Right lung (tissue), 5 donors: ENCODE results near the gene MTM1. TPM values are rescaled to one million over a fixed set of nuclear protein-coding genes. Genes with fewer than 3 reads are reported as not detected.

Experiments used
- DNase-seq, 2 donors: peaks; one replicate each; pipeline ENCODE4 v3.0.0-alpha.2; 2013
- polyA plus RNA-seq, 5 donors: library from polyadenylated mRNA; unstranded; fragments of 120-200 nt; gene quantifications; one replicate each; pipeline versions ENCODE4 v1.2.1 to v1.2.3, GENCODE V29; 2013; ENCODE audit warnings: inconsistent platforms in 1 of 5, low replicate concordance in 1 of 5; ENCODE audit not compliant: insufficient read length in 5 of 5, insufficient read depth in 1 of 5

The MTM1 gene
- polyA plus RNA-seq, 5 donors, result 9.5 to 14.9 (median 14.5) TPM

GRCh38 chrX:150663073-150663472 is 94.7 kb downstream of the MTM1 start:
- DNase-seq, result no peak

DNA sequence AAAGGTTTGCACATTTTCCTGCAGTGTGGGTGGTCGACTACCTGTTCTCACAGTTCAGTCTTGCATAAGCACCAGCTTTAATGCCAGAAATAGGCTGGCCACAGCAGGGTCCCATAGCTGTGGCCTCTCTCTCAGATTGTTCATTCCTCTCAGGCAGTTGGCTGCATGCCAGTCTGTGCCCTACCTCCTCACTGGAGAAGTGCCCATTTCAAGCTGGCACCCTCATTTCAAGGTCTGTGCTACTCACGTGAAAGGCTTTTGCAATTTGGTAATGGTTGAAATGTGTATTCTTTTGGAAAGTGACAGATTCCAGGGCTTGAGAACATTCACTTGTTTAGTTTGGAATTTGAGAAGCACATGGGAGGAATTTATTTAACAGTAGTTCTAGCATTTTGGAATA is 95.9 kb downstream of the MTM1 start:
- peak in 1 of 2 donors; percentile 11 for DNase-seq

- DNase-seq, result no peak
Observed at GRCh38 chrX:150676221-150676620, 107.8 kb downstream of the MTM1 start.

DNA sequence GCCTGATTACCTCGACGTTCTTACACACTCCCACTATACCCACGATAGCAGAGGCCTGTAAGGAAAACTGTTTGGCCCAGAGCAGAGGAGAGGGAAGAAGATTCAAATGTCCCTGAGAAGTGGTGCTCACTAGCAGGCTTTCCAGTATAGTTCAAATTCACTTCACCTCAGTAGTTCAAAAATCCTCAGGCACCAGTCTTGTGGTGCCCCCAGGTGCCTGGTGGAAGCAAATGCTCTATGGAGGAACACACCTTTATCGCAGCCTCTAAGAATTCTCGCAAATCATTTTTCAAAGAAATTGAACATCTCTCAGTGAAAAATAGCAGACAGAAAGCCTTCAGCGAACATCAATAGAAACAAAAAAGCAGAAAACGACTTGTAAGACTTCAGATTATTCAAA is 112.6 kb downstream of the MTM1 start:
- no peak for DNase-seq

DNA sequence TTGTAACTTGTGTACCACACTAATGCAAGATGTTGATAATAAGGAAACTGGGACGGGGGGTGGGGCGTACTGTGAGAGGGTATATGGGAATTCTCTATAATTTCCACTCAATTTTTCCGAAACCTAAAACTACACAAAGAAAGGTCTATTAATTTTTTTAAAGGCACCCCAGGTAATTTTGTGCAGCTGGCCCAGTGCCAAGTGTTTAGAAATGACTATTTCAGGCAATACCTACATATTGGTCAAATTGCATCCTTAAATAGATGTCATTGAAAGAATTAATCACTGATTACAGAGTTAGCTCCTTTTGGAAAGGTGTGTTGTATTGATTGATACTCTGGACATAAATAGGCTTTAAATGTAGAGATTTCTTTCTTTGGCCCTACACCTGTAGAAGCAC is 114.7 kb downstream of the MTM1 start:
- DNase-seq, result no peak

- no peak for DNase-seq
Observed at GRCh38 chrX:150683536-150684146, 115.2 kb downstream of the MTM1 start.

- no peak for DNase-seq
Observed at GRCh38 chrX:150688911-150689451, 120.6 kb downstream of the MTM1 start.

DNA sequence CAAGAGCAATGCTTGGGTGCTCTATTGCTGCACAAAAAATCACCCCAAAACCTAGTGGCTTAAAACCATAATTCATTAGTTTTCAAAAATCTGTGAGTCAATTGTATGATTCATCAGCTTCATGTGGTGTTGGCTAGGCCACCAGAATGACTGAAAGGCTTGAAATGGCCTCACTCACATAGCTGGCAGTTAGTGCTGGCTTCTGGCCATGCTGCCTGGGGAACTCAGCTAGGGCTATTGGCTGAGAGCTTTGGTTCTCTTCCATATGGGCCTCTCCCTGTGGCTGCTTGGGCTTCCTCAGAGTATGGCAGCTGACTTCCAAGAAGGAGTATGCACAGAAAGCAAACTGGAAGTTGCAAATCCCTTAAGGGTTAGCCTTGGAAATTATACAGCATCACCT is 121.7 kb downstream of the MTM1 start:
- DNase-seq, result no peak

- DNase-seq, result no peak
Observed at GRCh38 chrX:150692296-150692695, 123.9 kb downstream of the MTM1 start.

- DNase-seq, result no peak
Observed at GRCh38 chrX:150692831-150693724, 124.7 kb downstream of the MTM1 start, which contains the start of gene MTMR1. MTMR1 (plus strand) TSS chrX:150693396; CDS start chrX:150693531, 135 bp downstream.

DNA sequence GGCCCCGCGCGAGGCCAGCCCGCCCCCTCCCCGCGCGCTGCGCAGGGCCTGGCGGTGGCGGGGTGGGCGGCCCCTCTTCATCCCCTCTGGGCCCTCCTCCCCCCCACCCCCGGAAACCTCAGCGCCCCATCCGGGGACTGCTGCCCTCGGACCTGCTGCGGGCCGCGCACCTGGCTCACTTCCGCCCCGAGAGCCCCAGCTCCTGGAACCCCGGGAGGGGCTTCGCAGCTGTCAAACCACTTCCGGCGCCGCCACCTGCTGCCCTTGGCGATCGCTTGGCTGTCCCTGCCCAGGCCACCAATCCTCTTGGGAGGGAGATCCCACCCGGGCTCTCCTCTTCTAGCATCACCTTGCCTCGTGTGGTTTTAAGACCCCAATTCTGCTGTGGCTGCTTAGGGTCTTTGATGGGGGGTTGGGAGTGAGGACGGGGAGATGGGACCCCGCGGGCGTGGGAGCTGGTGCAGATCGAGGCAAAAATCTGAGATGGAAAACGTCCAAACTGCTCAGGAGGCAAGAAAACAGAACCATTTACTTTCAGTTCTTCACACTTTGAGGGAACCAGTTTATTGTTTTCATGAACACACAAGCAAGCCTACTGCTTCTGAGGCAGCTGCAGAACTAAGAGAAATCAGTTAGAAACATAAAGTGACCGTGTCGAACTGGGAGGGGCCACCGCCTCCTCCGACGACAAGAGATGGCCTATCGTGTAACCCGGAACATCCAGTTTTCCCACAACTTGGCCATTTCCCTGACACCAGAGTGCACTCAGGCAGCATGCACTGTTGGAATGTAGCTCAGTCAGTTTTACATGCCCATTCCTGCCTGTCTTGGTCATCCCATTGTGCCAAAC is 125.5 kb downstream of the MTM1 start:
- no peak for DNase-seq

DNA sequence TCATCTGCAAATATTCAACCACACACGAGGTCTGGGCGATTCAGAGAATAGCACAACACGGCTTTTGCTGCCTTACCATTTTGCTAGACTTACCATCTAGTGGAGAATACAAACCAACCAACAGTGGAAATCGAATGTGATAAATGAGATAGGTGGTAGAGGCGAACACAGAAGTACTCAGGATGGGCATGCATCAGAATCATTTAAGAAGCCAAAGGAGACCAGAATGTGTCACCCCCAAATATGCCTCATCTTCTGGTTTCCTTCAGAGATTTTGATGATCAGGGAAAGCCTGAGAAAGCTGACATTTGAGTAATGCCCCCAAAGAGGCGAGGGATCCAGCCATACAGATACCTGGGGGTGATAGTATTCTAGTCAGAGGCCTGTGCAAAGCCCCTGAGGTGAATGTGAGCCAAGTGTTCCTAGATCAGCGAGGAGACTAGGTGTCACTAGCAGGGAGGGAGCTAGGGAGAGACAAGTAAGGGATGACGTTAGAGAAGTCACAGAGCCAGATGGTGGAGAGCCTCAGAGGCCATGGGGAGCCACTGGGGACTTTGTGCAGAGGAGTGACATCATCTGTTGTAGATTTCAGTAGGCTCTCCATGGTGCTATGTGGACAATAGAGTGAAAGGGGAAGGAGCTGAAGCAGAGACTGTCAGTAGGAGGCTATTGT is 126.5 kb downstream of the MTM1 start:
- DNase-seq, result no peak

- no peak for DNase-seq
Observed at GRCh38 chrX:150696331-150696730, 127.9 kb downstream of the MTM1 start.

DNA sequence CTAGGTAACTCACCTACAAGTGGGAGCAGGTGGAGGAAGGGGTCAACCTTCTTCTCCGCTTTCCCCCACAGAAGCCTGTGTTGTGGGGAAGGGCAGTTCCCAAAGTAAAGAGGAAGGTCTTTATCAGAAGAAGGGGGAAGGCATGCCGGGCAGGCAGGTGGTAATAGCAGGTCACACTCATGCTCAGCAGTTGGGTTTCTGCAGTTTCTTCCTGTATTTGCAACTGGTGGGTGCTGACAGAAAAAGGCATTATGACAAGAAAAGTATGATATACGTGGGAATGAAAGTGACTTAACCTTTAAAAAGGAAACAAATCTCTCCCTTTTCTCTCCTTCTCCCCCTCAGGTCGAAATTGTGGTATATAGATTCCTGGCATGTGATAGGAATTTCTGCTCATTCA is 128.4 kb downstream of the MTM1 start:
- DNase-seq, result no peak

GRCh38 chrX:150697641-150698040 is 129.2 kb downstream of the MTM1 start:
- no peak for DNase-seq

GRCh38 chrX:150698981-150699380 is 130.6 kb downstream of the MTM1 start:
- DNase-seq, result no peak

GRCh38 chrX:150700107-150700506 is 131.7 kb downstream of the MTM1 start:
- no peak for DNase-seq

GRCh38 chrX:150701377-150701776 is 133.0 kb downstream of the MTM1 start:
- DNase-seq, result peak in 1 of 2 donors; percentile 55

- no peak for DNase-seq
Observed at GRCh38 chrX:150702966-150703694, 134.7 kb downstream of the MTM1 start.

DNA sequence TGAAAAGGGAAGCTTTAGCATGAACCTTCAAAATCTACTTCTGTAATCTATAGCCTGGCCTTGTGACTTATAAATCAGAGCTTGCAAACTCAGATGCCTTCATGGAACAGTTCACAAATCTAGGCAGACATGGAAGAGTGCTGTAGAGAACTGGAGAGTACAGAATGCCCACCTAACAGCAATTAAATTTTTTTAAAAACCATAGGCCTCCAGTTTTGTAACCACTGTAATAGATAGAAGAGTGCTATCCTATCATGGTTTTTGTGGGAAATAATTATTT is 135.2 kb downstream of the MTM1 start:
- DNase-seq, result no peak

DNA sequence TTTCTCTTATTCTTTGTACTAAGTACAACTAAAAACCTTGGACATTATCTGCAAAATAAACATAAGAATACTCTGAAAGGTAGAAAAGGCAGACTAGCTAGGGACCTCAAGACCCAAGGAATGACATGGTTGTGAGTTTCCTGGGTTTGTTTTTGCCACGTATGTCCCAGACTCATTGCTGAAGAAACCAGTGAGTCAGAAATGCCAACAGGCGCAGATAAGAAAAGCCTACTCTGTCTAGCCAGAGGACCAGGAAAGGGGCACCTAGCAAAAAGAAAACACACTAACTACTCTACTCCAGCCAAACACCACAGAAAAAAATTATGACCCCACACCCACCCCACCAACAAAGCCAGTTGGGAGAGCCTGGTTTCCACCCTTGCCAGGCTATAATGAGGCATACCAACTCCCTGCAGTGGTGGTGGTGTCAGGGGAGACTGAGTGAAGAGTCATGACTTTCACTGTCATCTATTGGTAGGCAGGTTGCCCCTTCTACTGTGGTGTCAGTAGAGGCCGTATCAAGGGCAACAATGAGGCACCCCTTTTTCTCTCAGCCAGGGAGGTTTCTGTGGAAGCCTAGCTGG is 135.7 kb downstream of the MTM1 start:
- DNase-seq, result no peak
